ENCODE data around the gene ODAD3.

DNA sequence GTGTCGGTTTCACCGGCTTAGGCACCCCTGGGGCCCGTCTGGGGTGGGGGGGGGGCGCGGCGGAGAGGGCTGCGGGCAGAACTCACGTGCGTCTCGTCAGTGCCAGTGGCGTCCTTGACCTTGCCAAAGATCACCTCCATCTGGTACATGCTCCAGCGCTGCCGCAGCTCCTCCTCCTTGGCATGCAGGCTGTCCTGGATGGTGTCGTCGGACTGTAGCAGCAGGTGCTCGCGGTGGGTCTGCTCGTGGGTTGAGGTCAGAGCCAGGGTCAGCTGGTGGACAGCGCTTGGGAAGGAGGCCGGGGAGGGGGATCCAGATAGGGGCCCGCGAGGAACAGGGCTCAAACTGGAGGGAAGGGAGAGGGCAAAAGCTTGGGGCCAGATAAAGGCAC is 11.1 kb downstream of the ODAD3 start:
- TF ChIP-seq CTCF (conservative IDR thresholded peaks at IDR 0.05; ENCODE audit: low read depth, low read length) (no peak), EZH2phosphoT487 (IDR thresholded peaks at IDR 0.05; ENCODE audit: borderline replicate concordance, low read length) (no peak)
